GM12878 (cell line): ENCODE data around the gene MSX1. TPM values are rescaled to one million over a fixed set of nuclear protein-coding genes. Genes with fewer than 3 reads are reported as not detected.

Experiments used
- ATAC-seq: fragments of 200-7000 bp; cut with Tn5 transposase; 3 replicates; pipeline ENCODE4 v1.9.1; 2020; ENCODE audit warnings: mild to moderate bottlenecking, moderate library complexity
- Bru-seq: library from RNA; stranded (reverse); fragments of 400-500 nt; gene quantifications from one replicate; lab custom pipeline; 2021; lab: Mats Ljungman, UMichigan
- BruChase-seq, 2 experiments: library from RNA; stranded (reverse); fragments of 400-500 nt; gene quantifications; one replicate each; lab custom pipeline; 2021; lab: Mats Ljungman, UMichigan
- BruUV-seq: library from RNA; stranded (reverse); fragments of 400-500 nt; replicated peaks from 2 replicates; lab custom pipeline; 2021; lab: Mats Ljungman, UMichigan
- CTCF ChIA-PET: fragments of 300-600 bp; sonication (Branson Sonifier 250); formaldehyde crosslinking; extraction: SDS; loops from one replicate; lab custom pipeline; 2021; ENCODE audit warnings: inconsistent platforms; lab: Yijun Ruan, JAX
- POLR2A ChIA-PET: fragments of 350-600 bp; formaldehyde crosslinking; extraction: SDS; loops from one replicate; lab custom pipeline; 2021; ENCODE audit warnings: inconsistent platforms; lab: Charles Lee
- RAD21 ChIA-PET: fragments of 300-600 bp; sonication (Branson Sonifier 250); formaldehyde crosslinking; loops from one replicate; lab custom pipeline; 2023; ENCODE audit warnings: antibody characterized with exemption; ENCODE audit not compliant: unreplicated experiment; lab: Charles Lee
- SMC1A ChIA-PET: fragments of 300-600 bp; sonication (Branson Sonifier 250); formaldehyde crosslinking; loops from one replicate; lab custom pipeline; 2023; ENCODE audit not compliant: unreplicated experiment, uncharacterized antibody; lab: Charles Lee
- DNase-seq: peaks from one replicate; pipeline ENCODE4 v3.0.0-alpha.2; 2011; ENCODE audit warnings: low read depth, low spot score
- FAIRE-seq: peaks from 3 replicates; lab custom pipeline; 2011; peaks lifted over from hg19 to GRCh38; lab: Jason Lieb, UNC
- H2AFZ ChIP-seq: 2 replicates; pipeline ENCODE4 v1.6.0; 2011; ENCODE audit warnings: low read depth, low read length, control low read depth; ENCODE audit not compliant: control insufficient read depth
- H3K27ac ChIP-seq: 2 replicates; pipeline ENCODE4 v1.5.1; 2011; ENCODE audit warnings: control low read depth; ENCODE audit not compliant: control insufficient read depth, insufficient read depth
- H3K27me3 ChIP-seq, 2 experiments: replicated peaks in 1 of 2; 2 replicates each; pipeline versions ENCODE4 v1.6.0 to v1.6.1; 2011; ENCODE audit warnings: low read length in 1 of 2; ENCODE audit not compliant: control insufficient read depth in 2 of 2, insufficient read depth in 2 of 2
- H3K36me3 ChIP-seq, 2 experiments: 2 replicates each; pipeline ENCODE4 v1.5.1; 2011; ENCODE audit warnings: low read length in 1 of 2; ENCODE audit not compliant: control insufficient read depth in 2 of 2, insufficient read depth in 2 of 2
- H3K4me1 ChIP-seq: 2 replicates; pipeline ENCODE4 v1.6.1; 2011; ENCODE audit warnings: mild to moderate bottlenecking, low read length, moderate library complexity, mixed read lengths; ENCODE audit not compliant: control insufficient read depth, insufficient read depth
- H3K4me2 ChIP-seq: 2 replicates; pipeline ENCODE4 v1.6.0; 2011; ENCODE audit warnings: control low read depth; ENCODE audit not compliant: control insufficient read depth, insufficient read depth
- H3K4me3 ChIP-seq: fragments of 200-600 bp; sonication (generic); 2 replicates; pipeline ENCODE4 v1.5.1; 2016
- H3K79me2 ChIP-seq: 2 replicates; pipeline ENCODE4 v1.6.0; 2011; ENCODE audit warnings: low read length; ENCODE audit not compliant: control insufficient read depth, insufficient read depth
- H3K9ac ChIP-seq: 2 replicates; pipeline ENCODE4 v1.8.0; 2011; ENCODE audit warnings: low read length, control low read depth, mixed read lengths; ENCODE audit not compliant: control insufficient read depth, insufficient read depth
- H3K9me3 ChIP-seq: replicated peaks from 3 replicates; pipeline ENCODE4 v1.5.1; 2011; ENCODE audit warnings: mild to moderate bottlenecking, low read length; ENCODE audit not compliant: control insufficient read depth, insufficient read depth
- H4K20me1 ChIP-seq: 2 replicates; pipeline ENCODE4 v1.6.0; 2011; ENCODE audit not compliant: control insufficient read depth, insufficient read depth
- E2F4 ChIP-seq: IDR thresholded peaks from 2 replicates; pipeline ENCODE4 v1.6.1; 2012; ENCODE audit warnings: low read depth, low read length, improper control_type of control experiment
- FOS ChIP-seq: IDR thresholded peaks from 3 replicates; pipeline ENCODE4 v1.6.1; 2011; ENCODE audit warnings: borderline replicate concordance; ENCODE audit not compliant: insufficient read length; ENCODE audit errors: extremely low read depth
- IKZF1 ChIP-seq: fragments of 450-650 bp; conservative IDR thresholded peaks from 2 replicates; pipeline ENCODE4 v1.6.1; 2017; ENCODE audit warnings: antibody characterized with exemption, mild to moderate bottlenecking
- MEF2B ChIP-seq: fragments of 450-650 bp; IDR thresholded peaks from 2 replicates; pipeline ENCODE4 v1.6.1; 2018; ENCODE audit warnings: mild to moderate bottlenecking, moderate library complexity; ENCODE audit not compliant: partially characterized antibody, poor library complexity, severe bottlenecking
- NFYB ChIP-seq: IDR thresholded peaks from 2 replicates; pipeline ENCODE4 v1.6.1; 2011; ENCODE audit warnings: low read depth, mild to moderate bottlenecking, low read length, improper control_type of control experiment, moderate library complexity; ENCODE audit not compliant: insufficient read depth
- POLR2A ChIP-seq: IDR thresholded peaks from 2 replicates; pipeline ENCODE4 v1.6.1; 2011; ENCODE audit warnings: low read depth, mild to moderate bottlenecking, low read length
- SMAD5 ChIP-seq: IDR thresholded peaks from 2 replicates; pipeline ENCODE4 v1.6.1; 2016; ENCODE audit warnings: antibody characterized with exemption, low read depth
- SP1 ChIP-seq: IDR thresholded peaks from one replicate; pipeline ENCODE4 v1.6.1; 2011; ENCODE audit warnings: low read depth, low read length
- STAT3 ChIP-seq: IDR thresholded peaks from 2 replicates; pipeline ENCODE4 v1.6.1; 2011; ENCODE audit warnings: low read depth, low read length, improper control_type of control experiment
- SUPT20H ChIP-seq: IDR thresholded peaks from 2 replicates; pipeline ENCODE4 v1.6.1; 2011; ENCODE audit warnings: low read depth, mild to moderate bottlenecking, low read length, moderate library complexity, borderline replicate concordance; ENCODE audit not compliant: control insufficient read depth
- TAF1 ChIP-seq: IDR thresholded peaks from 2 replicates; pipeline ENCODE4 v1.6.1; 2011; ENCODE audit warnings: mild to moderate bottlenecking, low read depth, low read length, borderline replicate concordance
- TBL1XR1 ChIP-seq: IDR thresholded peaks from 2 replicates; pipeline ENCODE4 v1.6.1; 2012; ENCODE audit warnings: low read depth, low read length, improper control_type of control experiment
- ZBTB40 ChIP-seq: fragments of 450-650 bp; IDR thresholded peaks from 2 replicates; pipeline ENCODE4 v1.6.1; 2016; ENCODE audit warnings: mild to moderate bottlenecking, moderate library complexity, borderline replicate concordance
- WGBS: methylation state at CpG from one replicate; pipeline ENCODE4 v1.1.6; 2016; ENCODE audit warnings: low lambda C conversion rate; ENCODE audit not compliant: insufficient replicate concordance, insufficient coverage; ENCODE audit errors: missing lambda C conversion rate; 5-methylcytosine and 5-hydroxymethylcytosine counted together
- in situ Hi-C: fragments of 300-500 bp; cut with MboI; formaldehyde crosslinking; loops from 9 replicates; pipeline ENCODE4 v1.14.3; 2018; ENCODE audit warnings: mixed read lengths
- intact Hi-C: fragments of 100-400 bp; cut with micrococcal nuclease; formaldehyde crosslinking; loops from one replicate; pipeline ENCODE4 v1.14.2; 2022; ENCODE audit not compliant: unreplicated experiment
- long read RNA-seq, 2 experiments: library from polyadenylated mRNA; unstranded; transcript quantifications; one replicate each; pipeline ENCODE4 v2.0.0, GENCODE V29; 2019 to 2020
- polyA minus RNA-seq, 3 experiments: library from RNA; depleted of rRNA, polyadenylated mRNA; stranded (reverse); fragments of >200 nt; gene quantifications; 2 replicates each; pipeline ENCODE4 v1.2.3, GENCODE V29; 2011
- polyA plus RNA-seq, 11 experiments: library from polyadenylated mRNA; depleted of rRNA in 4 of 11; unstranded in 6 of 11; stranded (reverse) in 5 of 11; fragments of >200 nt; fragmentation: Nextera tagmentation in 4 of 11; fragmentation: Illumina TruSeq in 1 of 11; extraction: Ambion mirVana in 4 of 11; extraction: Trizol in 1 of 11; gene quantifications; 1 replicate in 1 of 11; 2 replicates in 10 of 11; pipeline versions ENCODE4 v1.2.1 to v1.2.3, GENCODE V29; 2011 to 2016; ENCODE audit warnings: inconsistent platforms in 2 of 11, missing spikeins in 2 of 11, low read depth in 1 of 11
- total RNA-seq, 4 experiments: library from RNA; depleted of rRNA in 3 of 4; stranded (reverse); fragments of >200 nt in 3 of 4; fragmentation: Illumina TruSeq in 1 of 4; extraction: Trizol in 1 of 4; gene quantifications; 2 replicates each; pipeline versions ENCODE4 v1.2.1 to v1.2.3, GENCODE V29; 2013 to 2021

Gene MSX1
- 1.4 and 2.2 TPM in 2 replicates for total RNA-seq (2013; cell fraction: nucleolus; rRNA removed)
- total RNA-seq (2014; rRNA removed) (0.28 TPM in 1 of 2 replicates, not detected in the other), total RNA-seq (2014; rRNA removed; fragmentation: Illumina TruSeq; extraction: Trizol) (not detected in 2 replicates), total RNA-seq (2021) (0.18 and 0.24 TPM in 2 replicates), polyA plus RNA-seq (2011; rRNA removed) (0.22 and 0.56 TPM in 2 replicates), polyA plus RNA-seq (2014; fragmentation: Illumina TruSeq; extraction: Trizol) (0.22 TPM in 1 of 2 replicates, not detected in the other), polyA plus RNA-seq (2014; fragmentation: Nextera tagmentation; extraction: Ambion mirVana) (under 1 TPM; 0.04 to 0.08 TPM), polyA plus RNA-seq (2014; rRNA removed) (0.13 and 0.16 TPM in 2 replicates), polyA plus RNA-seq (2016; fragmentation: Nextera tagmentation; extraction: Ambion mirVana) (under 1 TPM in 1 of 2 experiments, not detected in 1; 0.12 TPM), polyA minus RNA-seq (2011; rRNA and poly(A)+ RNA removed) (not detected in 2 replicates), Bru-seq, nascent RNA (percentile 47 among the genes with signal in this experiment), BruChase-seq, experiment 1, labeled RNA remaining after a 6-hour chase (percentile 47 among the genes with signal in this experiment), BruChase-seq, experiment 2, labeled RNA remaining after a 2-hour chase (percentile 49 among the genes with signal in this experiment)
- not detected for polyA plus RNA-seq (2011; ENCODE audit: low read depth)
- polyA plus RNA-seq (2011; cell fraction: cytosol; rRNA removed) = 0.42 and 0.51 TPM in 2 replicates
- 1.2 and 1.3 TPM in 2 replicates for polyA plus RNA-seq (2011; cell fraction: nucleus; rRNA removed)
- 0.15 and 0.60 TPM in 2 replicates for polyA plus RNA-seq (2012)
- polyA minus RNA-seq (2011; cell fraction: cytosol; rRNA and poly(A)+ RNA removed) = 1.0 TPM in 1 of 2 replicates, not detected in the other
- 0.12 TPM in 1 of 2 replicates, not detected in the other for polyA minus RNA-seq (2011; cell fraction: nucleus; rRNA and poly(A)+ RNA removed)
- long read RNA-seq, experiment 1 = 0 reads
- long read RNA-seq, experiment 2 = 0 reads

- Histone ChIP-seq H3K4me2 (peak within 1 kb of the TSS; percentile 66), H3K9me3 (peaks cover 6% of the 10 kb centered on the region; the same call in 2 of the 3 replicates), H2AFZ (0 out of 2 replicates have a peak within 1 kb of the TSS, but pooled peaks have one; percentile 21), H3K27me3 (peaks cover 19 to 28% of the 10 kb centered on the region in 2 experiments), H3K79me2 (no peaks in the 10 kb centered on the region), H3K4me1 (no peaks in the 10 kb centered on the region), H3K27ac (no peak within 1 kb of the TSS), H3K9ac (peak within 1 kb of the TSS; percentile 17; the same call in 1 of the 2 replicates), H3K36me3 (no peaks in the 10 kb centered on the region), H3K4me3 (peak within 1 kb of the TSS; percentile 25), H4K20me1 (no peaks in the 10 kb centered on the region)
- no TSS peak for BruUV-seq
- POLR2A ChIA-PET = no interaction called here
- no peak for DNase-seq
- in situ Hi-C loops = no loop called here
- RAD21 ChIA-PET = no interaction called here
- FAIRE-seq = no peak
- WGBS = under 1% methylated on average over 28 of the region's 44 CpGs
- intact Hi-C loops = no loop called here
- SMC1A ChIA-PET = no interaction called here
- CTCF ChIA-PET = interaction anchor here (0.6 kb wide), 1 partner anchor 41 kb away, joined by 3 read pairs; no protein-coding TSS in a partner anchor
- peak; percentile 94 for ATAC-seq
- no peak for TF ChIP-seq STAT3
- TF ChIP-seq IKZF1 = peak; percentile 17; the same call in 1 of the 2 replicates
- TF ChIP-seq POLR2A = peak; percentile 72
- TF ChIP-seq TAF1 = no peak
- TF ChIP-seq SP1 = peak; percentile 76
- peak; percentile 85 for TF ChIP-seq NFYB
- no peak for TF ChIP-seq ZBTB40
- TF ChIP-seq SMAD5 = no peak
- peak; percentile 24 for TF ChIP-seq FOS
- no peak for TF ChIP-seq SUPT20H
- TF ChIP-seq TBL1XR1 = no peak
- peak; percentile 20 for TF ChIP-seq MEF2B
- no peak for TF ChIP-seq E2F4
Observed at GRCh38 chr4:4859325-4859798, at the start of gene MSX1. MSX1 (plus strand) TSS chr4:4859665; CDS start chr4:4859900, 235 bp downstream.
